Adrenal gland (tissue), 12 donors: Measurements from ENCODE around the gene PGS1. TPM values are rescaled to one million over a fixed set of nuclear protein-coding genes. Genes with fewer than 3 reads are reported as not detected.

Experiments used
- DNase-seq, 7 donors: peaks; one replicate each; pipeline ENCODE4 v3.0.0-alpha.2; 2019 to 2020
- H3K27ac ChIP-seq, 5 donors: fragments of 200-600 bp; sonication (generic) in 4 of 5; 1 replicate in 3 of 5; 2 replicates in 2 of 5; pipeline versions ENCODE4 v1.5.1 to v1.8.0; 2016 to 2020; ENCODE audit warnings: mild to moderate bottlenecking in 1 of 5
- H3K27me3 ChIP-seq: fragments of 200-600 bp; 2 replicates; pipeline ENCODE4 v1.8.0; 2021
- H3K36me3 ChIP-seq, 2 donors: fragments of 200-600 bp; replicated peaks in 1 of 2; 1 replicate in 1 of 2; 2 replicates in 1 of 2; pipeline versions ENCODE4 v1.5.1 to v1.8.0; 2018 to 2022
- H3K4me1 ChIP-seq, 2 donors: fragments of 200-600 bp; replicated peaks in 1 of 2; 1 replicate in 1 of 2; 2 replicates in 1 of 2; pipeline versions ENCODE4 v1.5.1 to v1.8.0; 2018 to 2021
- H3K4me3 ChIP-seq, 4 donors: fragments of 200-600 bp; sonication (generic) in 3 of 4; one replicate each; pipeline ENCODE4 v1.5.1; 2016 to 2018
- H3K9me3 ChIP-seq, 3 donors: fragments of 200-600 bp; sonication (generic) in 1 of 3; replicated peaks in 1 of 3; 1 replicate in 2 of 3; 2 replicates in 1 of 3; pipeline versions ENCODE4 v1.5.1 to v1.8.0; 2016 to 2021
- CTCF ChIP-seq, 6 experiments: fragments of 450-650 bp in 4 of 6; fragments of 200-600 bp in 2 of 6; sonication (generic) in 1 of 6; IDR thresholded peaks; 1 replicate in 5 of 6; 2 replicates in 1 of 6; pipeline versions ENCODE4 v1.5.1 to v1.8.0; 2016 to 2021; ENCODE audit warnings: antibody characterized with exemption in 6 of 6, mild to moderate bottlenecking in 2 of 6, moderate library complexity in 1 of 6
- POLR2A ChIP-seq, 2 donors: fragments of 450-650 bp; IDR thresholded peaks; one replicate each; pipeline ENCODE4 v1.6.1; 2017; ENCODE audit warnings: antibody characterized with exemption in 2 of 2, mild to moderate bottlenecking in 2 of 2, moderate library complexity in 1 of 2
- WGBS, 4 donors: extraction: QIAGEN DNeasy Blood & Tissue Kit in 2 of 4; methylation state at CpG; one replicate each; pipeline versions ENCODE4 v1.1.5 to v1.1.7; 2013 to 2017; 5-methylcytosine and 5-hydroxymethylcytosine counted together
- intact Hi-C, 2 donors: fragments of 100-400 bp; cut with DNase I; formaldehyde crosslinking; loops; one replicate each; pipeline versions ENCODE4 v1.14.1 to v1.15.0; 2022 to 2023
- polyA plus RNA-seq, 3 donors: library from polyadenylated mRNA; stranded (reverse); fragments of 200-250 nt in 2 of 3; fragments of 350-450 nt in 1 of 3; fragmentation: Illumina TruSeq in 1 of 3; extraction: RNeasy Lipid Tissue Mini Kit (QIAGEN cat#74804) in 1 of 3; gene quantifications; one replicate each; pipeline ENCODE4 v1.2.3, GENCODE V29; 2013 to 2014
- total RNA-seq, 9 donors: library from RNA; depleted of rRNA in 4 of 9; stranded (reverse); fragments of >200 nt in 4 of 9; fragments of 120-200 nt in 1 of 9; fragmentation: NEBNext Ultra II Directional in 1 of 9; extraction: Animal tissue kit (Norgen Biotek cat#: 25700) in 1 of 9; gene quantifications; one replicate each; pipeline versions ENCODE4 v1.1.0 to v1.2.4, GENCODE V29; 2013 to 2023
- donor health status: healthy with polysubstance abuse.
- donor health status: Bipolar disorder and iron deficiency.
- donor health status: DM: yes; HTN: yes; CAD: no.
- donor health status: DM: no; HTN: no; CAD: no.
- donor health status: DM: no; HTN: no; CAD: no.
- donor health status: DM: yes; HTN: yes; CAD: no.

PGS1 gene
- total and polyA plus RNA-seq, 12 donors = 11.9 to 64.5 (median 31.0) TPM

GRCh38 chr17:78394209-78394608, 15.8 kb downstream of the PGS1 start:
- peaks cover 16 to 29% of the 10 kb centered on the region in 2 donors for H3K4me1 ChIP-seq
- no peak overlapping the region for H3K27ac ChIP-seq
- intact Hi-C loops = no loop called here
- WGBS, 4 donors = 88 to 97% (median 95%) methylated on average over 7 of the region's 7 CpGs
- H3K9me3 ChIP-seq = no peaks in the 10 kb centered on the region
- TF ChIP-seq CTCF (IDR thresholded peaks at IDR 0.05) (no peak), POLR2A (IDR thresholded peaks at IDR 0.05) (no peak)
- H3K4me3 ChIP-seq = no peak overlapping the region
- no peaks in the 10 kb centered on the region for H3K27me3 ChIP-seq
- DNase-seq = no peak
- H3K36me3 ChIP-seq = peaks cover 0 to 50% of the 10 kb centered on the region in 2 donors

GRCh38 chr17:78395155-78395554, 16.7 kb downstream of the PGS1 start:
- Histone ChIP-seq H3K4me1 (peaks cover 14 to 20% of the 10 kb centered on the region in 2 donors), H3K27me3 (no peaks in the 10 kb centered on the region), H3K36me3 (peaks cover 0 to 59% of the 10 kb centered on the region in 2 donors), H3K27ac (peak overlapping the region in 2 of 5 donors; percentile 2 to 52), H3K9me3 (no peaks in the 10 kb centered on the region), H3K4me3 (no peak overlapping the region)
- 81 to 93% (median 83%) methylated on average over 2 of the region's 2 CpGs for WGBS, 4 donors
- TF ChIP-seq POLR2A (IDR thresholded peaks at IDR 0.05) (no peak), CTCF (IDR thresholded peaks at IDR 0.05) (no peak)
- DNase-seq = no peak
- intact Hi-C loops = no loop called here

DNA sequence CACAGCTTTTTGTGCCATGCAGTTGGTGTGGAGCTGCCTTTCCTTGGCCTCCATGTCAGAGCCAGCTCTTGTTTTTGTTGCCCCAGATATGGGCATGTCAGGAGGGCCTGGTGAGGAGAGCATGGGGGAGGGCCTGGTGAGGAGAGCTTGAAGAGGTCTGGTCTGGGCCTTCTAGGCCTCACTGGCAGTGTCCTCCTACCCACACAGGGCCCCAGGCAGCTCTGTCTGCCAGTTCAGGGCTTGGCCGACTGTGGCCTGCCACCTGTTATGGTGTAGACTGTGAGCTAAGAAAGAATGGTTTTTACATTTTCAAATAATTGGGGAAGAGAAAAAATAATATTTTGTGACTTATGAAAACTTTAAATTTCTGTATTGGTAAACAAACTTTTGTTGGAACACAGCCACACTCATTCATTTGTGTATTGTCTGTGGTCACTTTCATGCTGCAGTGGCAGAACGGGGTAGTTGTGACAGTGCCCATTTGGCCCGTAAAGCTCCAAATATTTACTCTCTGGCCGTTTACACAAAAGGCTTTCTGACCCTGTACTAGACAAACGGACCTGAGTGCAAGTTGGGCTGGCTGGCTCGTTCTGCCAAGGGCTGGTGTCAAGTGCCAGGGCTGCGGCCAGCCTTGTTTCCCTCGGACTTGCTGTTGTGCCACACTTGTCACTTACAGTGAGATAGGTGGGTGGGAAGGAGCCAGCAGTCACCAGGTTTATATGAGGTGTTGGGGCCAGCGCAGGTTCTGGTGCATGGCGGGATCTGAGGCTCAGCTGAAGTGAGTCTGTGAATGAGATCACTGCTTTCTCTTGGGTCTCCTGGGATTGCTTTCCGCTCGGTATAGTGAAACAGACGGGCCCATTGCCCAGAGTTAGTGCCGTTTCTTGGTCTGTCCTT, 18.2 kb downstream of the PGS1 start:
- Histone ChIP-seq H3K4me1 (peaks cover under 1 to 16% of the 10 kb centered on the region in 2 donors), H3K4me3 (no peak overlapping the region), H3K9me3 (no peaks in the 10 kb centered on the region), H3K36me3 (peaks cover 0 to 75% of the 10 kb centered on the region in 2 donors), H3K27me3 (no peaks in the 10 kb centered on the region), H3K27ac (no peak overlapping the region)
- TF ChIP-seq POLR2A (IDR thresholded peaks at IDR 0.05) = no peak
- TF ChIP-seq CTCF (IDR thresholded peaks at IDR 0.05) = no peak
- no peak for DNase-seq
- WGBS, 4 donors = 87 to 93% (median 89%) methylated on average over 7 to 14 of the region's 14 CpGs
- intact Hi-C loops = no loop called here

DNA sequence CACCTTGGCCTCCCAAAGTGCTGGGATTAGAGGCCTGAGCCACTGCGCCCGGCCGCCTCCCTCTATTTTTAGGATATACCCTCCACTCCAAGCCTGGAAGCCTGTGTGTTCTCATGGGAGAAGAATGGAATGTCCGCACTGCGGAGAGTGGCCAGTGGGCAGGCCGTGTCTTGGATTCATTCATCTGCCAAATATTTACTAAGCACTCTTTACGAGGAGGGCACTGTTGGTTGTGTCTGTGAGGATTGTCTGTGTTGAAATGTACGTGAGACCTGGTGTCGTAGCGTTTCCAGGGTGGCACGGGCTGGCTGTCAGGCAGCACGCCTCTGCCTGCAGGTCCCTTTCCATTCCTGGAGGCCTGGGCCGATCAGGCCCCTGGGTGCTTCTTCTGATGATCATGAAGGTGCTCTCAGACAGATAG, 19.2 kb downstream of the PGS1 start:
- Histone ChIP-seq H3K27ac (no peak overlapping the region), H3K36me3 (peaks cover 0 to 83% of the 10 kb centered on the region in 2 donors), H3K27me3 (no peaks in the 10 kb centered on the region), H3K4me1 (peaks cover 0 to 11% of the 10 kb centered on the region in 2 donors), H3K9me3 (no peaks in the 10 kb centered on the region), H3K4me3 (no peak overlapping the region)
- DNase-seq = no peak
- no peak for TF ChIP-seq CTCF (IDR thresholded peaks at IDR 0.05)
- TF ChIP-seq POLR2A (IDR thresholded peaks at IDR 0.05) = no peak
- 63 to 82% (median 72%) methylated on average over 7 to 13 of the region's 13 CpGs for WGBS, 4 donors
- intact Hi-C loops = no loop called here
